ENCODE data around the gene JAK3. TPM values are rescaled to one million over a fixed set of nuclear protein-coding genes. Genes with fewer than 3 reads are reported as not detected.

JAK3 gene
- total and polyA plus RNA-seq, 4 donors = 0.87 to 7.1 (median 3.0) TPM

- no peak for TF ChIP-seq EGR1 (IDR thresholded peaks at IDR 0.05; ENCODE audit: low read depth in 2 of 2)
- no peak for TF ChIP-seq ZBTB33 (IDR thresholded peaks at IDR 0.05)
- TF ChIP-seq FOXA1 (IDR thresholded peaks at IDR 0.05) = no peak
- TF ChIP-seq FOXA2 (IDR thresholded peaks at IDR 0.05) = no peak
- TF ChIP-seq YY1 (IDR thresholded peaks at IDR 0.05) = no peak
- no peak for TF ChIP-seq HNF4A (conservative IDR thresholded peaks at IDR 0.05)
- TF ChIP-seq RXRA (IDR thresholded peaks at IDR 0.05) = no peak
- no peak for TF ChIP-seq SP1 (IDR thresholded peaks at IDR 0.05)
- no peak for TF ChIP-seq TAF1 (conservative IDR thresholded peaks at IDR 0.05)
These were observed 17.0 kb downstream of the JAK3 start (continued) for GRCh38 chr19:17830567-17831418.

GRCh38 chr19:17829855-17830566 lies 17.8 kb downstream of the JAK3 start:
- TF ChIP-seq TAF1 (conservative IDR thresholded peaks at IDR 0.05) (no peak), JUND (IDR thresholded peaks at IDR 0.05) (no peak), SP1 (IDR thresholded peaks at IDR 0.05) (no peak), HNF4A (conservative IDR thresholded peaks at IDR 0.05) (no peak), YY1 (IDR thresholded peaks at IDR 0.05) (no peak), EGR1 (IDR thresholded peaks at IDR 0.05; ENCODE audit: low read depth in 2 of 2) (no peak), ATF3 (IDR thresholded peaks at IDR 0.05) (no peak), MAX (IDR thresholded peaks at IDR 0.05) (no peak), FOXA1 (IDR thresholded peaks at IDR 0.05) (no peak)
- no peak overlapping the region for H3K9ac ChIP-seq (ENCODE audit: low read depth in 1 of 2, low read length in 2 of 2)
- no peak for DNase-seq (ENCODE audit: low spot score)
- no peaks in the 10 kb centered on the region for H3K36me3 ChIP-seq (ENCODE audit: control insufficient read depth in 4 of 4, insufficient read depth in 3 of 4, low read depth in 1 of 4, low read length in 3 of 4)
- H3K9me3 ChIP-seq (ENCODE audit: control insufficient read depth in 4 of 4, low read length in 3 of 4) = no peaks in the 10 kb centered on the region
- H3K4me3 ChIP-seq (ENCODE audit: low read depth in 1 of 3, low read length in 3 of 3) = no peak overlapping the region
- H3K27ac ChIP-seq (ENCODE audit: low read depth in 1 of 2, low read length in 2 of 2) = no peak overlapping the region
- peaks cover 0 to 4% (median 1%) of the 10 kb centered on the region in 4 donors for H3K27me3 ChIP-seq (ENCODE audit: control insufficient read depth in 4 of 4, insufficient read depth in 4 of 4, low read length in 3 of 4)
- WGBS = 24% methylated on average over 29 of the region's 29 CpGs
- H3K4me1 ChIP-seq (ENCODE audit: control insufficient read depth in 4 of 4, insufficient read depth in 4 of 4, low read length in 3 of 4) = peaks cover 0 to 3% (median 0%) of the 10 kb centered on the region in 4 donors

- H3K36me3 ChIP-seq (ENCODE audit: control insufficient read depth in 4 of 4, insufficient read depth in 3 of 4, low read depth in 1 of 4, low read length in 3 of 4) = no peaks in the 10 kb centered on the region
- H3K9me3 ChIP-seq (ENCODE audit: control insufficient read depth in 4 of 4, low read length in 3 of 4) = no peaks in the 10 kb centered on the region
- H3K9ac ChIP-seq (ENCODE audit: low read depth in 1 of 2, low read length in 2 of 2) = no peak overlapping the region
- no peak overlapping the region for H3K27ac ChIP-seq (ENCODE audit: low read depth in 1 of 2, low read length in 2 of 2)
- TF ChIP-seq FOXA2 (IDR thresholded peaks at IDR 0.05) = no peak
- TF ChIP-seq SP1 (IDR thresholded peaks at IDR 0.05) = no peak
- no peak for TF ChIP-seq TAF1 (conservative IDR thresholded peaks at IDR 0.05)
- TF ChIP-seq ZBTB33 (IDR thresholded peaks at IDR 0.05) = no peak
- TF ChIP-seq REST (IDR thresholded peaks at IDR 0.05) = no peak
- TF ChIP-seq YY1 (IDR thresholded peaks at IDR 0.05) = no peak
- WGBS = 72% methylated on average over 13 of the region's 13 CpGs
- H3K27me3 ChIP-seq (ENCODE audit: control insufficient read depth in 4 of 4, insufficient read depth in 4 of 4, low read length in 3 of 4) = peaks cover 0 to 4% (median 1%) of the 10 kb centered on the region in 4 donors
- H3K4me3 ChIP-seq (ENCODE audit: low read depth in 1 of 3, low read length in 3 of 3) = no peak overlapping the region
- DNase-seq (ENCODE audit: low spot score) = no peak
- H3K4me1 ChIP-seq (ENCODE audit: control insufficient read depth in 4 of 4, insufficient read depth in 4 of 4, low read length in 3 of 4) = peaks cover 0 to 3% (median 0%) of the 10 kb centered on the region in 4 donors
These were observed 21.2 kb downstream of the JAK3 start for GRCh38 chr19:17826508-17827056.
